Lower leg skin (tissue), 3 donors: ENCODE data around the gene ODAPH.

Experiments used
- POLR2A ChIP-seq, 2 donors: fragments of 450-650 bp; IDR thresholded peaks; one replicate each; pipeline ENCODE4 v1.6.1; 2016 to 2017; ENCODE audit warnings: antibody characterized with exemption in 2 of 2, mild to moderate bottlenecking in 1 of 2, moderate library complexity in 1 of 2
- TF ChIP-seq, protein P1 (sequence below), 3 donors: fragments of 450-650 bp; IDR thresholded peaks; one replicate each; pipeline ENCODE4 v1.5.1; 2016; ENCODE audit warnings: antibody characterized with exemption in 3 of 3, mild to moderate bottlenecking in 3 of 3, moderate library complexity in 2 of 3

DNA sequence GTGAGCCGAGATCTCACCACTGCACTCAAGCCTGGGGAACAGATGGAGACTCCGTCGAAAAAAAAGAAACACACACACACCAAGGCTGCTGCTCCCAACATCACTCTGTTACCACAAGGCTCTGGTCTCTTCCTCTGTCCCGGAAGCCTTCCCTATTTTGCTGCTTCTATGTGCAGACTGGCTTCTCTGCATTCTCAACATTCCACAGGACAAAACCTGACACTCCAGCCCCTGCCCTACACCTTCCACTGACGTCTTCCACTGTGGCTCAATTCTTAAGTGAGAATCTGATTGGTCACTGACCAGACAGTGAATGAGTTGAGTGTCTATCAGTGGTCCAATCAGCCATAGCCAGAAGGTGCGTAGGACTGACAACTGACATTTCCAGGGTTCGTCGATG, 5.9 kb downstream of the ODAPH start:
- TF ChIP-seq POLR2A (IDR thresholded peaks at IDR 0.05), result no peak
- TF ChIP-seq, protein P1, sequence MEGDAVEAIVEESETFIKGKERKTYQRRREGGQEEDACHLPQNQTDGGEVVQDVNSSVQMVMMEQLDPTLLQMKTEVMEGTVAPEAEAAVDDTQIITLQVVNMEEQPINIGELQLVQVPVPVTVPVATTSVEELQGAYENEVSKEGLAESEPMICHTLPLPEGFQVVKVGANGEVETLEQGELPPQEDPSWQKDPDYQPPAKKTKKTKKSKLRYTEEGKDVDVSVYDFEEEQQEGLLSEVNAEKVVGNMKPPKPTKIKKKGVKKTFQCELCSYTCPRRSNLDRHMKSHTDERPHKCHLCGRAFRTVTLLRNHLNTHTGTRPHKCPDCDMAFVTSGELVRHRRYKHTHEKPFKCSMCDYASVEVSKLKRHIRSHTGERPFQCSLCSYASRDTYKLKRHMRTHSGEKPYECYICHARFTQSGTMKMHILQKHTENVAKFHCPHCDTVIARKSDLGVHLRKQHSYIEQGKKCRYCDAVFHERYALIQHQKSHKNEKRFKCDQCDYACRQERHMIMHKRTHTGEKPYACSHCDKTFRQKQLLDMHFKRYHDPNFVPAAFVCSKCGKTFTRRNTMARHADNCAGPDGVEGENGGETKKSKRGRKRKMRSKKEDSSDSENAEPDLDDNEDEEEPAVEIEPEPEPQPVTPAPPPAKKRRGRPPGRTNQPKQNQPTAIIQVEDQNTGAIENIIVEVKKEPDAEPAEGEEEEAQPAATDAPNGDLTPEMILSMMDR (IDR thresholded peaks at IDR 0.05), result no peak
